Measurements from ENCODE around the gene FAM83E.

FAM83E gene

DNA sequence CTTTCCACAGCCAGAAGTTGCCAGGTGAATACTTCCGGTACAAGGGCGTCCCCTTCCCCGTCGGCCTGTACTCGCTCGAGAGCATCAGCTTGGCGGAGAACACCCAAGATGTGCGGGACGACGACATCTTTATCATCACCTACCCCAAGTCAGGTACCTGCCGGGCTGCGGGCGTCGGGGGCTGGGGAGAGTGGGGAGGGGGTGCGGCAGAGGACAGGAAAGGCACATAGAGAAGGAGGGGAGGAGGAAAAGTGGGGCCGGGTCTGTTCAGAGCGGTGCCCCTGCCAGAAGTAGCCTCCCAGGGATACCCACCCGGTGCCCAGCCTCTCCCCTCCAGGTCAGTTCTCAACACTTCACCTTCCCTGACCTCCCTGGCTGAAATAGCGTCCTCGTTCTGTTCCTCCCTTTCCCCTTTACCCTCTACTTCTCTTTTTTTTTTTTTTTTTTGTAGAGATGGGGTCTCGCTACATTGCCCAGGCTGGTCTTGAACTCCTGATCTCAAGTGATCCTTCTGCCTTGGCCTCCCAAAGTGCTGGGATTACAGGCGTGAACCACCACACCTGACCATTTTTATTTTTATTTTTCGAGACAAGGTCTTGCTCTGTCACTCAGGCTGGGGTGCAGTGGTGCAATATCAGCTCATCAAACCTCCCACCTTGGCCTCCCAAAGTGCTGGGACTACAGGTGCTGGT is 38.8 kb downstream of the FAM83E start:
- no peak for DNase-seq (ENCODE audit: low read depth)

DNA sequence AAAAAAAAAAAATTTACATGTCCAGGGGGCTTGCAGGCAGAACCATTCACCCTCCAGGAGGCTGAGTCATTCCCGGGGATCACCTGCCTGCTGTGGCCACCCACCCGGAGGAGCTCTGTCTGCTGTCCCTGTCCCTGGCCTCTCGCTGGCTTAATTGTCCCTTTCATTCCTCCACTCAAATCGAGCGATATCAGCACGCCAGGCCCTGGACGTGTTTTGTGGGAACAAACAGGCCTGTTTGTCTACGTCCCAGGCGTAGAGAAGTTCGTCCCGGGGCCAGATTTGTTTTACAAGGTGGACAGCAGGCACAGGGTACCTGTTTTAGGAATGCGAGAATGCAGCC is 41.7 kb downstream of the FAM83E start:
- DNase-seq (ENCODE audit: low read depth), result no peak

DNA sequence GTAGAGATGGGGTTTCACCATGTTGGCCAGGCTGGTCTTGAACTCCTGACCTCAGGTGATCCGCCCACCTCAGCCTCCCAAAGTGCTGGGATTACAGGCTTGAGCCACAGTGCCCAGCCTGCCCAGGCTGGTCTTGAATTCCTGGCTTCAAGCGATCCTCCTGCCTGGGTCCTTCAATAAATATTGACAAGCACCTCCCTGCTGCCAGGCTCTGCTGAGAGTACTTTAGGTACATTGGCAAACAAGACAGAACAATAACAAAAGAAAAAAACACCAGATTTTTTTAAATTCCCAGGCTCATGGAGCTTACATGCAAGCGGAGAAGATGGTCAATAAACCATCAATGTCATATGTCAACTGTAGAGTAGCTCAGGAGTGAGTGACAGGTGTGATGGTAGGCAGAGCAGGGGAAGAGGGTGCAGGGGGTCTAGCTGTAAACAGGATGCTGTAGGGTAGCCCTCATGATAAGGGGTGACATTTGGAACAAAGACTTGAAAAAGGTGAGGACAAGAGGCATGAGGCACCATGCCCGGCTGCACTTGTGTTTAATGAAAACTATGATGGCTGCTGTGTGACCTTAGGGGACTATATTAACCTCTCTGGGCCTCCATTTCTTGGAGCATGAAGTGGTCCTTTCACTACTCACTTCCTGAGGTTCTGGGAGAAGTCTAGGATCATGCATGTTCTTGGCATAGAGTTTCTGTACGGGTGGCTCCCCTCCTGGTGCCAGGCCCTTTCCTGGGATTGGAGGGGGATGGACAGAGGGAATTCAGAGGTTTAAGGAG is 43.3 kb downstream of the FAM83E start:
- DNase-seq (ENCODE audit: low read depth), result no peak

DNA sequence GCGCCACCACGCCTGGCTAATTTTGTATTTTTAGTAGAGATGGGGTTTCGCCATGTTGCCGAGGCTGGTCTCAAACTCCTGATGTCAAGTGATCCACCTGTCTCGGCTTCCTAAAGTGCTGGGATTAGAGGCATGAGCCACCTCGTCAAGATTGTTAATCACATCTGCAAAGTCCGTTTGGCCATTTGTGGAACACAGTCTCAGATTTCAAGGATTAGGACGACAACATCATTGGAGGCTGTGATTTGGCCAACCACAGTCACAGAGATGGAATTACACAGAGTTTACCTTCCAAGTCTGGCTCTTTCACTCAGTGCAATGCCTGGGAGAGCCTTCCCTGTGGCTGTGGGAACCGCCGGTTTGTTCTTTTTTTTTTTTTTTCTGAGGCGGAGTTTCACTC is 45.1 kb downstream of the FAM83E start:
- no peak for DNase-seq (ENCODE audit: low read depth)

DNA sequence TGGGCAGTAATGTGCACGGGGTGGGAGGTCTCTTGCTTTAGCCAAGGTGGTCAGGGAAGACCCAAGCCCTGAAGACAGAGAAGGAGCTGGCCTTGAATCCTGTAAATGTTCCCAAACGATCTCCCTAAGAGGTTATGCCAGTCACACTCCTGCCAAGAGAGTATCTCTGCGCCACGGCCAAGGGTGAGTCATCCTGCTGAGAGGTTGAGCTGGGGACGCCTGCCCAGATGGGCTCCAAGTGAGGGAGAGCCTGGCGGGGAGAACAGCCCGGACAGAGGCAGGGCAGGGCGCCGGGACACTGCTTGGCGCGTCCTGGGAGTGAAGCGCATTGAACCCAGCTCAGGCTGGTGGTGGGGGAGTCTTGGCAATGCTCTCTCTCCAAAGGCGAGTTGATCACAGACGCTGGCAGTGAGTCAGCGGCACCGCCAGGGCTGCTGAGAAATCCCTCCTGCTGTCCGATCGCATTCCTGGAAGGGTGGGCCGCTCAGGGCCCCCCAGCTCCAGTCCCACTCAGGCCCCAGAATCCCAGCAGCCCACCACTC is 46.5 kb downstream of the FAM83E start:
- DNase-seq (ENCODE audit: low read depth), result peak; percentile 87

DNA sequence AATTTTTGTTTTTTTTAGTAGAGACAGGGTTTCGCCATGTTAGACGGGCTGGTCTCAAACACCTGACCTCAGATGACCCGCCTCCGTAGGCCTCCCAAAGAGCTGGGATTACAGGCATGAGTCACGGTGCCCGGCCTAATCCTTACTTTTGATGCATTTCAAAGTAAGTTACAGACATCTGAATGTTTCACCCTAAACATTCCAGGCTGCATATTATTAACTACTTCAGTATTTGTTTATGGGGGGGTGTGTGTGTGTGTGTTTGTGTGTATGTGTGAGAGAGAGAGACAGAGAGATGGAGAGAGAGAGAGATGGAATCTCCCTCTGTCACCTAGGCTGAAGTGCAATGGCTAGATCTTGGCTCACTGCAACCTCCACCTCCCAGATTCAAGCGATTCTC is 49.8 kb downstream of the FAM83E start:
- no peak for DNase-seq (ENCODE audit: low read depth)
